GM21367 (cell line): ENCODE measurements around the gene CMPK1.
A peak's percentile ranks its signal among the peaks of the same experiment; 100 is the strongest.
"Not testable (repeated sequence)": the region's sequence is repeated elsewhere in the genome, so short reads cannot be mapped to it uniquely, and the experiment has no call there.

Experiments used
- ATAC-seq: cut with Tn5 transposase; IDR thresholded peaks from one replicate; pipeline ENCODE4 v1.9.1; 2021; ENCODE audit not compliant: unreplicated experiment

The CMPK1 gene

DNA sequence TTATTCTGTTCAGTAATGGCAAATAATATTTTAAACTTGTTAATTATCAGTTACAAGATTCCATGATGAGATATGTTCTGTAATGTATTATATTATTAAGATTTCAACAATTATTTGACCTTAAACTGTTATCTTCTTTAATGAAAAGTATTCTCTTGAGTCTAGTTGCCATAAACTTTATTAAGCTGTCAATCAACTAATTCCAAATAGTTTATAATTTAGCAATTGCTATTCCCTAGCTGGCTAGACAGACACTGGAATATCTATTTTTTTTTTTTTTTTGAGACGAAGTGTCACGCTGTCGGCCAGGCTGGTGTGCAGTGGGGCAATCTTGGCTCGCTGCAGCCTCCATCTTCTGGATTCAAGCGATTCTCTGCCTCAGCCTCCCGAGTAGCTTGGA lies 3.8 kb downstream of the CMPK1 start:
- ATAC-seq, result no peak

GRCh38 chr1:47338249-47339077 lies 4.9 kb downstream of the CMPK1 start:
- no peak for ATAC-seq

DNA sequence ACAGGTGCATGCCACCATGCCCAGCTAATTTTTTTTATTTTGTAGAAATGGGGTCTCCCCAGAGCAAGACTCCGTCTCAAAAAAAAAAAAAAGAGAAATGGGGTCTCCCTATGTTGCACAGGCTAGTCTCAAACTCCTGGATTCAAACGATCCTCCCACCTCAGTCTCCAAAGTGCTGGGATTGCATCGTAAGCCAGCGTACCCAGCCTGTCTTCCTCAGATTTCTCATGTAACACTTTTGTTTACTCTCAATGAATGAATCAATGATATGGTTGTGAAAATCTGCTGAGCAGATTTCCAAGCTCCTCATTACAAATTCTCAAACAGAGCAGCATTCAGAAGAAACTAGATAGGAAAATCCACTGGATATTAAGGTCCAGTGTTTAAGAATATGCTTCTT lies 6.6 kb downstream of the CMPK1 start:
- no peak for ATAC-seq

DNA sequence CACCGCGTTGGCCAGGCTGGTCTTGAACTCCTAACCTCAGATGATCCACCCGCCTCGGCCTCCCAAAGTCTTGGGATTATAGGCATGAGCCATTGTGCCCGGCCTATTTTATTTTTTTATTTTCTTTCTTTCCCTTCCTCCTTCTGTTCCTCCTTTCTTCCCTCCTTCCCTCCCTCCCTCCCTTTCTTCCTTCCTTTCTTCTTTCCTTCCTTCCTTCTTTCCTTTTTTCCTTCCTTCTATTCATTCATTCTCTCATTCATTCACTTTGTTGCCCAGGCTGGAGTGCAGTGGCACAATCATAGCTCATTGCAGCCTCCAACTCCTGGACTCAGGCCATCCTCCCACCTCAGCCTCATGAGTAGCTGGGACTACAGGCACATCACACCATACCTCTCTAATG lies 13.4 kb downstream of the CMPK1 start:
- ATAC-seq, result not testable (repeated sequence)

GRCh38 chr1:47347735-47348134 lies 14.1 kb downstream of the CMPK1 start:
- no peak for ATAC-seq

DNA sequence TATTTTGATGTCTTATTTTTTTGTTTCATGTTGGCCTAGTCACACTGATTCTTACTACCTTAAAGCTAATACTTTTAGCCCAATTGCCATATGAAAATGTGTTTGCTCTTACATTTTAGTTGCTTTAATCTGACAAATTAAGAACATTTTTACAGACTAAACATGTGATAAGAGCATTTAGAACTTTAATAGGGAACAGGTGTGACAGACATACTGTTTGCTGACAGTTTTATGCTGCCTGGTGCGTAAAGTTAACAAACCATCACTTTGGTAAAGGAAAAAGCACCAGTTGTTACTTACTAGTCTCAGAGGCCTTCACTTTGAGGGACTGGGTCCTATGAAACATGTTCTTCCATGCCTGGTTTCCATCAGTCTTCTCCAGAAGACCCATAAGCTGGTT lies 14.7 kb downstream of the CMPK1 start:
- ATAC-seq, result no peak

DNA sequence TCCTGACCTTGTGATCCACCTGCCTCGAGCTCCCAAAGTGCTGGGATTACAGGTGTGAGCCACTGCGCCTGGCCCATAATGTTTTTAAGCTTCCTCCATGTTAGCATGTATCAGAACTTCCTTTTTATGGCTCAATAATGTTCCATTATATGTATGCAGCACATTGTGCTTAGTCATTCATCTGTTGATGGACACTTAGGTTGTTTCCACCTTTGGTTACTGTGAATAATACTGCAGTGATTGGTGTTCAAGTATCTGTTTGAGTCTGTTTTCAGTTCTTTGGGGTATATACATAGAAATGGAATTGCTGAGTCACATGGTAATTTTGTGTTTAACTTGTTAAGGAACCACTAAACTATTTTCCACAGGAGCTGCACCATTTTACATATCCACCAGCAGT lies 17.7 kb downstream of the CMPK1 start:
- peak; percentile 79 for ATAC-seq

GRCh38 chr1:47361380-47361779 lies 27.8 kb downstream of the CMPK1 start:
- no peak for ATAC-seq

GRCh38 chr1:47362828-47363227 lies 29.2 kb downstream of the CMPK1 start:
- no peak for ATAC-seq

GRCh38 chr1:47367651-47368050 lies 34.1 kb downstream of the CMPK1 start:
- ATAC-seq, result no peak

GRCh38 chr1:47371016-47371517 lies 37.5 kb downstream of the CMPK1 start:
- ATAC-seq, result no peak

- no peak for ATAC-seq
These were observed 40.9 kb downstream of the CMPK1 start for GRCh38 chr1:47374501-47374900.

- no peak for ATAC-seq
These were observed 44.6 kb downstream of the CMPK1 start for GRCh38 chr1:47378147-47378546.

GRCh38 chr1:47380699-47381098 lies 47.1 kb downstream of the CMPK1 start:
- no peak for ATAC-seq

- ATAC-seq, result no peak
These were observed 48.9 kb downstream of the CMPK1 start for GRCh38 chr1:47382399-47382983.

DNA sequence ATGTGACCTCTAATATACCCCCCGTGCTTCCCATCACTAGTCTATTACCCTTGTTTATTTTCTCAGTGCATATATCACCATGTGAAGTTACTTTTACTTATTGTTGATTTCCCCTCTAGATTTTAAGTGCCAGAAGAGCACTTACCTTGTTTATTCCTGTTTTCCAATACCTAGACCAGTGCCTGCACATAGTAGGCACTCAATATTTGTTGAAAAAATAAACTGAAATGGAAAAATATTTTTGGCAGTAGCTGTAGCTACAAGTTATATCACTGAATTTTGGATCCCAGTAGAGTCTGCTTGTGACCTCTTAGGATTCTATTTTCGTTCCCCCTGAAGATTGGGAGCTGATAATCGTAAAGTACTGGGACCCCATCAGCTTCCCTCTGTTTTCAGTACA lies 50.5 kb downstream of the CMPK1 start:
- no peak for ATAC-seq

GRCh38 chr1:47385020-47385419 lies 51.4 kb downstream of the CMPK1 start:
- no peak for ATAC-seq

GRCh38 chr1:47386268-47386667 lies 52.7 kb downstream of the CMPK1 start:
- ATAC-seq, result no peak

DNA sequence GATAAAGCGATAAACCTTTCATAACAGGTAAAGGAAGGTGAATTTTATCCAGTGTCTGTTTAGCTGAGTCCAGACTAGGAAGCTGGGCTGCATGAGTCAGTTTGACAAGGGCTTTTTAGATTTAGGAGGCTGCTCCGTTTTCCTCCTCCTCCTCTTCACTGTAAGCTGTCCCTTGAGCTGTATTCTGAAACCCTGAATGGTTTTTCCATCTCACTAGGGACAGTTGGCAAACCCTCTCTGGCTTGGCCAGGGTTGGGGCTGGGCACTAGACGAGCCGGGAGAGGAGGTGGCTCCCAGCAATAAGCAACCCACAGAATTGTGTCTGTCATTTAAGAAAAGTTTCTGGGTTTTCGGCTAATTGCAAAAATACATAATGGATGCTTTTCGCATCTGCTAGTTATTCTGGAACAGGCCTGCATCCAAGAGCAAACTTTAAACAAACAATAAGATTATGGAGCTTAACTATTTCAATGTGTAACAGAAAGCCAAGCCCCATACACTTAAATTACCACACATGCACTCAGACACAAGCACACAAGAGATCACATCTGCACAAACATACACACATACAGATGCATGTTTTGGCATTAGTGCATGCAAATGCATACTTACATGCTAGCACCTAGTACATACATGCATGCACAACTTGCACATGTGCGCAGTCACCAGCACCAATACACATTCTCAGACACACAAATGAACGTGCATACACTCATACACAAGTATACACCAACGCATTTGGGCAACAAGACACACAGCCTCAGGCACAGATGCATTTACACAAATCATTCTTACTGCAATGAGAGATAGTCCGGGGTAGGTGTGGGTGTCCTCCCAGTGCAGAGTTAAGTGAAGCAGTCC lies 54.7 kb downstream of the CMPK1 start:
- ATAC-seq, result no peak

GRCh38 chr1:47388891-47389238 lies 55.3 kb downstream of the CMPK1 start:
- ATAC-seq, result no peak

GRCh38 chr1:47389731-47390130 lies 56.1 kb downstream of the CMPK1 start:
- no peak for ATAC-seq

- ATAC-seq, result no peak
These were observed 57.3 kb downstream of the CMPK1 start for GRCh38 chr1:47390843-47391242.
